Ramos (cell line): Measurements from ENCODE around the gene C1orf141.
"Not testable (repeated sequence)": the region's sequence is repeated elsewhere in the genome, so short reads cannot be mapped to it uniquely, and the experiment has no call there.

Experiments
- in situ Hi-C: fragments of 300-500 bp; cut with MboI; formaldehyde crosslinking; loops from one replicate; pipeline ENCODE4 v1.14.3; 2022; ENCODE audit warnings: low sequenced_read_pairs; ENCODE audit not compliant: unreplicated experiment

The C1orf141 gene

GRCh38 chr1:67097305-67097704 is 37.5 kb downstream of the C1orf141 start:
- in situ Hi-C loops: no loop called here

GRCh38 chr1:67094191-67094590 is 40.6 kb downstream of the C1orf141 start:
- in situ Hi-C loops: no loop called here

- in situ Hi-C loops: no loop called here
Measured at GRCh38 chr1:67089685-67090208, 45.0 kb downstream of the C1orf141 start.

- in situ Hi-C loops: no loop called here
Measured at GRCh38 chr1:67088440-67088839, 46.3 kb downstream of the C1orf141 start.

- in situ Hi-C loops: no loop called here
Measured at GRCh38 chr1:67085326-67085725, 49.4 kb downstream of the C1orf141 start.

GRCh38 chr1:67084765-67085318 is 49.9 kb downstream of the C1orf141 start:
- in situ Hi-C loops: no loop called here

GRCh38 chr1:67078291-67078690 is 56.5 kb downstream of the C1orf141 start:
- in situ Hi-C loops: no loop called here

GRCh38 chr1:67077593-67077992 is 57.2 kb downstream of the C1orf141 start:
- in situ Hi-C loops: no loop called here

- in situ Hi-C loops: no loop called here
Measured at GRCh38 chr1:67072749-67073148, 62.0 kb downstream of the C1orf141 start.

- in situ Hi-C loops: not testable (repeated sequence)
Measured at GRCh38 chr1:67067655-67068054, 67.1 kb downstream of the C1orf141 start.

GRCh38 chr1:67062412-67062811 is 72.4 kb downstream of the C1orf141 start:
- in situ Hi-C loops: no loop called here

- in situ Hi-C loops: no loop called here
Measured at GRCh38 chr1:67061266-67061665, 73.5 kb downstream of the C1orf141 start.

- in situ Hi-C loops: no loop called here
Measured at GRCh38 chr1:67060811-67061218, 74.0 kb downstream of the C1orf141 start.

- in situ Hi-C loops: no loop called here
Measured at GRCh38 chr1:67059346-67059745, 75.4 kb downstream of the C1orf141 start.

- in situ Hi-C loops: no loop called here
Measured at GRCh38 chr1:67058761-67059160, 76.0 kb downstream of the C1orf141 start.

GRCh38 chr1:67058242-67058641 is 76.5 kb downstream of the C1orf141 start:
- in situ Hi-C loops: no loop called here

GRCh38 chr1:67053785-67054772 is 80.7 kb downstream of the C1orf141 start, which contains the start of gene SLC35D1:
Gene SLC35D1, minus strand, starts transcription at chr1:67054148. Its CDS starts 135 bp downstream, at chr1:67054013.
- in situ Hi-C loops: no loop called here

- in situ Hi-C loops: no loop called here
Measured at GRCh38 chr1:67053535-67053784, 81.3 kb downstream of the C1orf141 start.

- in situ Hi-C loops: no loop called here
Measured at GRCh38 chr1:67052741-67053534, 81.8 kb downstream of the C1orf141 start.

GRCh38 chr1:67051196-67051595 is 83.6 kb downstream of the C1orf141 start:
- in situ Hi-C loops: no loop called here
